GM19397 (cell line): Measurements from ENCODE around the gene CFAP107.
"Not testable (repeated sequence)": the region's sequence is repeated elsewhere in the genome, so short reads cannot be mapped to it uniquely, and the experiment has no call there.

Experiments used
- ATAC-seq: cut with Tn5 transposase; IDR thresholded peaks from one replicate; pipeline ENCODE4 v1.9.1; 2021; ENCODE audit warnings: mild to moderate bottlenecking, moderate library complexity; ENCODE audit not compliant: unreplicated experiment

The CFAP107 gene

GRCh38 chr1:12776801-12777557, 31.0 kb downstream of the CFAP107 start:
- ATAC-seq: no peak

- no peak for ATAC-seq
Measured at GRCh38 chr1:12778061-12778460, 32.1 kb downstream of the CFAP107 start.

GRCh38 chr1:12778907-12779306, 32.9 kb downstream of the CFAP107 start:
- no peak for ATAC-seq

- ATAC-seq: not testable (repeated sequence)
Measured at GRCh38 chr1:12781488-12781887, 35.5 kb downstream of the CFAP107 start.

- ATAC-seq: not testable (repeated sequence)
Measured at GRCh38 chr1:12783783-12784182, 37.8 kb downstream of the CFAP107 start.

- not testable (repeated sequence) for ATAC-seq
Measured at GRCh38 chr1:12784729-12785128, 38.7 kb downstream of the CFAP107 start.

GRCh38 chr1:12791097-12791496, 45.1 kb downstream of the CFAP107 start, which contains the start of gene PRAMEF1:
Gene PRAMEF1 (plus strand): TSS chr1:12791397. CDS start chr1:12793228, 1,831 bp downstream.
- not testable (repeated sequence) for ATAC-seq

GRCh38 chr1:12798911-12799310, 52.9 kb downstream of the CFAP107 start:
- no peak for ATAC-seq

GRCh38 chr1:12799730-12800129, 53.7 kb downstream of the CFAP107 start:
- ATAC-seq: no peak

- ATAC-seq: no peak
Measured at GRCh38 chr1:12809933-12810332, 63.9 kb downstream of the CFAP107 start.

GRCh38 chr1:12810691-12811408, 64.8 kb downstream of the CFAP107 start:
- ATAC-seq: no peak

GRCh38 chr1:12811409-12811784, 65.4 kb downstream of the CFAP107 start:
- no peak for ATAC-seq
